ENCODE measurements around the gene NUDT14.

Gene NUDT14

DNA sequence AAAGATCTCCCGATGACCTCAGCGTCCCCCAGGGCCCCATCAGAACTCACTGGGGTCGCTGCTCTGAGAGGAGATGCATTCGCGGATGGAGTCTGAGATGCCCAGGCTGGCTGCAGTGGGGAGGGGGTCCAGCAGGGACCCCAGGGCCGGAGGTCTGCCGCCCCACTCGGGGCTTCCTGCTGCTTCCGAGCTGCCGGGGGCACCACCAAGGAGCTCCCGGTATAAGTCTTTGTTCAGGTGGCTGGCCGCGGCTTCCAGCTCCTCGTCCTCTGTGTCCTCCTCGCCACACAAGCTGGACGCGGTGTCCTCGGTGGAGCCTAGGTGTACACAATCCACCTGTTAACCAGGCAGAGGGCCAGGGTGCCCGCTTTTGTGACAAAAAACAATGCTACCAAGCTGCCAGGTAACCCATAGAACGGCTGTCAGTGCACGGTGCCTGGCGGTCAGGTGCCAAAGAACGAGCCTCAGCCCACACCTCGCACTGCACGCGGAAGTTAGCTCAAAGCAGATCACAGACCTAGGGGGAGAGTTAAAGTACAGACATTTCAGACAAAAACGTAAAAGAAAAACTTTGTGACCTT lies 40.6 kb upstream of the NUDT14 start:
- ATAC-seq = no peak
- TF ChIP-seq TOX (CRISPR knock-in tag; IDR thresholded peaks at IDR 0.05; ENCODE audit: borderline replicate concordance) = no peak
- TF ChIP-seq ZFP30 (CRISPR knock-in tag; IDR thresholded peaks at IDR 0.05) = no peak
- TF ChIP-seq SNAI2 (CRISPR knock-in tag; IDR thresholded peaks at IDR 0.05) = no peak
- TF ChIP-seq ZNF565 (CRISPR knock-in tag; conservative IDR thresholded peaks at IDR 0.05; ENCODE audit: low read depth) = no peak
- no peak for TF ChIP-seq BACH2 (CRISPR knock-in tag; IDR thresholded peaks at IDR 0.05; ENCODE audit: borderline replicate concordance)
- no peak for TF ChIP-seq ZNF8 (CRISPR knock-in tag; IDR thresholded peaks at IDR 0.05)

DNA sequence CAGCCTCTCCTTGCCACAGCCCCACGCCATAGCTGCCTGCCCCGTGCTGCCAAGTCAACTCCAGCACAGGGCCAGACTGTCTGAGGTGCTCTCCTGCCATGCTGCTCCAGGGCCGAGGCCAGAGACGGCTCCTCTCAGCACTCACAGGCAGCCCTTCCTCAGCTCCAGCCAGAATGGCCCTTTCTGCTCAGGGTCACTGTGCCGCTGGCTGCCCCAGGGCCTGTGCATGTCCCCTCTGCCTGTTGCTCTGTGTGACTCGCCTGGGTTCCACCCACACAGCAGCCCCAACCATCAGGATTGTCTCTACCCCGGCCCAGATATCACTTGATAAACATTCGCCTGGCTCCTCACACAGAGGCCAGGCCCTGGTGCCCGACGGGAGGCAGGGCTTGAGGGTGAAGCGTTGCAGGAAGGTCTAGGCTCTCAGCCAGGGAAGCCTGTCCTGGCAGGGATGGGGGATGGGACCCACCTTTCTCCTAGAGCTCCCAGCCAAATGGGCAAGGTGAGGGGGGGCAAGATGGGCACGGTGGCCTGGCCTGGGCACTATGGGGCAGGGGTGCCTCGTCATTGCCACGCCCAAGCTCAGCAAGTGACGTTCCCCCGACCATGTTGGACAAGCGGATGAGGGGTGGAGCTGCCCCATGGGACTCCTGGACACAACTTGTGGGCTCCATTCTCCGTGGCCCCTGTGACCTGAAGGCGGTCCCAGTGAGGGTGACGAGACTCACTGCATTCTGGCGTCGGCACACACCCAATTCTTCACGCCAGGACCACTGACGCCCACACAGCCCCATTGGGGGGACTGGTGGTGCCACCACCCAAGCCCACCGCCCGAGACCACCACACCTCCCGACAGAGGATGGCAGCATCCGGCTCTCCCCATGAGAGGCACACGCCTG lies 39.8 kb upstream of the NUDT14 start:
- peak; percentile 37; the same call in 1 of the 3 replicates for ATAC-seq
- TF ChIP-seq ZNF70 (CRISPR knock-in tag; IDR thresholded peaks at IDR 0.05) = no peak
- no peak for TF ChIP-seq ZFP30 (CRISPR knock-in tag; IDR thresholded peaks at IDR 0.05)
- TF ChIP-seq CSDC2 (CRISPR knock-in tag; IDR thresholded peaks at IDR 0.05) = no peak
- TF ChIP-seq, protein P1, sequence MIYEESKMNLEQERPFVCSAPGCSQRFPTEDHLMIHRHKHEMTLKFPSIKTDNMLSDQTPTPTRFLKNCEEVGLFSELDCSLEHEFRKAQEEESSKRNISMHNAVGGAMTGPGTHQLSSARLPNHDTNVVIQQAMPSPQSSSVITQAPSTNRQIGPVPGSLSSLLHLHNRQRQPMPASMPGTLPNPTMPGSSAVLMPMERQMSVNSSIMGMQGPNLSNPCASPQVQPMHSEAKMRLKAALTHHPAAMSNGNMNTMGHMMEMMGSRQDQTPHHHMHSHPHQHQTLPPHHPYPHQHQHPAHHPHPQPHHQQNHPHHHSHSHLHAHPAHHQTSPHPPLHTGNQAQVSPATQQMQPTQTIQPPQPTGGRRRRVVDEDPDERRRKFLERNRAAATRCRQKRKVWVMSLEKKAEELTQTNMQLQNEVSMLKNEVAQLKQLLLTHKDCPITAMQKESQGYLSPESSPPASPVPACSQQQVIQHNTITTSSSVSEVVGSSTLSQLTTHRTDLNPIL (CRISPR knock-in tag; IDR thresholded peaks at IDR 0.05; ENCODE audit: low read depth) = no peak
- no peak for TF ChIP-seq PPARA (CRISPR knock-in tag; IDR thresholded peaks at IDR 0.05; ENCODE audit: borderline replicate concordance)
- TF ChIP-seq ZFP3 (CRISPR knock-in tag; IDR thresholded peaks at IDR 0.05) = no peak
- TF ChIP-seq TCF4 (CRISPR knock-in tag; IDR thresholded peaks at IDR 0.05; ENCODE audit: borderline replicate concordance) = no peak
- TF ChIP-seq, protein P2, sequence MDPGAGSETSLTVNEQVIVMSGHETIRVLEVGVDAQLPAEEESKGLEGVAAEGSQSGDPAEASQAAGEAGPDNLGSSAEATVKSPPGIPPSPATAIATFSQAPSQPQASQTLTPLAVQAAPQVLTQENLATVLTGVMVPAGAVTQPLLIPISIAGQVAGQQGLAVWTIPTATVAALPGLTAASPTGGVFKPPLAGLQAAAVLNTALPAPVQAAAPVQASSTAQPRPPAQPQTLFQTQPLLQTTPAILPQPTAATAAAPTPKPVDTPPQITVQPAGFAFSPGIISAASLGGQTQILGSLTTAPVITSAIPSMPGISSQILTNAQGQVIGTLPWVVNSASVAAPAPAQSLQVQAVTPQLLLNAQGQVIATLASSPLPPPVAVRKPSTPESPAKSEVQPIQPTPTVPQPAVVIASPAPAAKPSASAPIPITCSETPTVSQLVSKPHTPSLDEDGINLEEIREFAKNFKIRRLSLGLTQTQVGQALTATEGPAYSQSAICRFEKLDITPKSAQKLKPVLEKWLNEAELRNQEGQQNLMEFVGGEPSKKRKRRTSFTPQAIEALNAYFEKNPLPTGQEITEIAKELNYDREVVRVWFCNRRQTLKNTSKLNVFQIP (CRISPR knock-in tag; IDR thresholded peaks at IDR 0.05; ENCODE audit: borderline replicate concordance, low read depth) = no peak
- no peak for TF ChIP-seq ZNF565 (CRISPR knock-in tag; conservative IDR thresholded peaks at IDR 0.05; ENCODE audit: low read depth)
- TF ChIP-seq, protein P3, sequence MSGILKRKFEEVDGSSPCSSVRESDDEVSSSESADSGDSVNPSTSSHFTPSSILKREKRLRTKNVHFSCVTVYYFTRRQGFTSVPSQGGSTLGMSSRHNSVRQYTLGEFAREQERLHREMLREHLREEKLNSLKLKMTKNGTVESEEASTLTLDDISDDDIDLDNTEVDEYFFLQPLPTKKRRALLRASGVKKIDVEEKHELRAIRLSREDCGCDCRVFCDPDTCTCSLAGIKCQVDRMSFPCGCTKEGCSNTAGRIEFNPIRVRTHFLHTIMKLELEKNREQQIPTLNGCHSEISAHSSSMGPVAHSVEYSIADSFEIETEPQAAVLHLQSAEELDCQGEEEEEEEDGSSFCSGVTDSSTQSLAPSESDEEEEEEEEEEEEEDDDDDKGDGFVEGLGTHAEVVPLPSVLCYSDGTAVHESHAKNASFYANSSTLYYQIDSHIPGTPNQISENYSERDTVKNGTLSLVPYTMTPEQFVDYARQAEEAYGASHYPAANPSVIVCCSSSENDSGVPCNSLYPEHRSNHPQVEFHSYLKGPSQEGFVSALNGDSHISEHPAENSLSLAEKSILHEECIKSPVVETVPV (CRISPR knock-in tag; IDR thresholded peaks at IDR 0.05) = no peak
- TF ChIP-seq SNAI2 (CRISPR knock-in tag; IDR thresholded peaks at IDR 0.05) = no peak
- TF ChIP-seq ESRRG (CRISPR knock-in tag; IDR thresholded peaks at IDR 0.05) = no peak
- no peak for TF ChIP-seq BACH2 (CRISPR knock-in tag; IDR thresholded peaks at IDR 0.05; ENCODE audit: borderline replicate concordance)
- TF ChIP-seq TOX (CRISPR knock-in tag; IDR thresholded peaks at IDR 0.05; ENCODE audit: borderline replicate concordance) = no peak
- no peak for TF ChIP-seq ISL1 (CRISPR knock-in tag; IDR thresholded peaks at IDR 0.05)
- no peak for TF ChIP-seq OSR1 (CRISPR knock-in tag; IDR thresholded peaks at IDR 0.05)
- no peak for TF ChIP-seq RARB (CRISPR knock-in tag; IDR thresholded peaks at IDR 0.05)

- no peak for ATAC-seq
- TF ChIP-seq, protein P3 (CRISPR knock-in tag; IDR thresholded peaks at IDR 0.05) = no peak
- TF ChIP-seq SNAI2 (CRISPR knock-in tag; IDR thresholded peaks at IDR 0.05) (no peak), PPARA (CRISPR knock-in tag; IDR thresholded peaks at IDR 0.05; ENCODE audit: borderline replicate concordance) (no peak), ISL1 (CRISPR knock-in tag; IDR thresholded peaks at IDR 0.05) (no peak), ZNF8 (CRISPR knock-in tag; IDR thresholded peaks at IDR 0.05) (no peak), TCF4 (CRISPR knock-in tag; IDR thresholded peaks at IDR 0.05; ENCODE audit: borderline replicate concordance) (no peak), TSHZ2 (CRISPR knock-in tag; IDR thresholded peaks at IDR 0.05) (no peak), ZC3H10 (CRISPR knock-in tag; IDR thresholded peaks at IDR 0.05) (no peak), ZFP30 (CRISPR knock-in tag; IDR thresholded peaks at IDR 0.05) (no peak), ESRRG (CRISPR knock-in tag; IDR thresholded peaks at IDR 0.05) (no peak), OSR1 (CRISPR knock-in tag; IDR thresholded peaks at IDR 0.05) (no peak), ZFP3 (CRISPR knock-in tag; IDR thresholded peaks at IDR 0.05) (no peak), GLIS3 (CRISPR knock-in tag; IDR thresholded peaks at IDR 0.05) (no peak), ZNF70 (CRISPR knock-in tag; IDR thresholded peaks at IDR 0.05) (no peak), TOX (CRISPR knock-in tag; IDR thresholded peaks at IDR 0.05; ENCODE audit: borderline replicate concordance) (no peak), BACH2 (CRISPR knock-in tag; IDR thresholded peaks at IDR 0.05; ENCODE audit: borderline replicate concordance) (no peak)
- TF ChIP-seq, protein P4, sequence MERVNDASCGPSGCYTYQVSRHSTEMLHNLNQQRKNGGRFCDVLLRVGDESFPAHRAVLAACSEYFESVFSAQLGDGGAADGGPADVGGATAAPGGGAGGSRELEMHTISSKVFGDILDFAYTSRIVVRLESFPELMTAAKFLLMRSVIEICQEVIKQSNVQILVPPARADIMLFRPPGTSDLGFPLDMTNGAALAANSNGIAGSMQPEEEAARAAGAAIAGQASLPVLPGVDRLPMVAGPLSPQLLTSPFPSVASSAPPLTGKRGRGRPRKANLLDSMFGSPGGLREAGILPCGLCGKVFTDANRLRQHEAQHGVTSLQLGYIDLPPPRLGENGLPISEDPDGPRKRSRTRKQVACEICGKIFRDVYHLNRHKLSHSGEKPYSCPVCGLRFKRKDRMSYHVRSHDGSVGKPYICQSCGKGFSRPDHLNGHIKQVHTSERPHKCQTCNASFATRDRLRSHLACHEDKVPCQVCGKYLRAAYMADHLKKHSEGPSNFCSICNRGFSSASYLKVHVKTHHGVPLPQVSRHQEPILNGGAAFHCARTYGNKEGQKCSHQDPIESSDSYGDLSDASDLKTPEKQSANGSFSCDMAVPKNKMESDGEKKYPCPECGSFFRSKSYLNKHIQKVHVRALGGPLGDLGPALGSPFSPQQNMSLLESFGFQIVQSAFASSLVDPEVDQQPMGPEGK (CRISPR knock-in tag; IDR thresholded peaks at IDR 0.05; ENCODE audit: borderline replicate concordance) = no peak
- TF ChIP-seq, protein P2 (CRISPR knock-in tag; IDR thresholded peaks at IDR 0.05; ENCODE audit: borderline replicate concordance, low read depth) = no peak
Measured at GRCh38 chr14:105219753-105220152, 38.6 kb upstream of the NUDT14 start.
